ENCODE data around the gene SPDYE3. TPM values are rescaled to one million over a fixed set of nuclear protein-coding genes. Genes with fewer than 3 reads are reported as not detected.

Gene SPDYE3
- total RNA-seq, 1 donor from 2014 or later, result not detected

Other genes starting within 250 kb of the SPDYE3 start
- 12.4 TPM for gene ZNF3, start 226.0 kb upstream of the SPDYE3 start, total RNA-seq
- 95.0 TPM for gene COPS6, start 218.7 kb upstream of the SPDYE3 start, total RNA-seq
- gene MCM7, start 206.3 kb upstream of the SPDYE3 start, total RNA-seq, result 53.0 TPM
- gene AP4M1, start 206.1 kb upstream of the SPDYE3 start, total RNA-seq, result 15.1 TPM
- gene TAF6, start 188.3 kb upstream of the SPDYE3 start, total RNA-seq, result 23.3 TPM
- gene CNPY4, start 188.1 kb upstream of the SPDYE3 start, total RNA-seq, result 3.4 TPM
- 1.7 TPM for gene MBLAC1, start 180.7 kb upstream of the SPDYE3 start, total RNA-seq
- 71.1 TPM for gene LAMTOR4, start 158.8 kb upstream of the SPDYE3 start, total RNA-seq
- 16.3 TPM for gene TRAPPC14, start 149.0 kb upstream of the SPDYE3 start, total RNA-seq
- gene GAL3ST4, start 139.1 kb upstream of the SPDYE3 start, total RNA-seq, result 5.6 TPM
- gene GPC2, start 130.3 kb upstream of the SPDYE3 start, total RNA-seq, result 0.20 TPM
- 0.48 TPM for gene STAG3, start 129.8 kb upstream of the SPDYE3 start, total RNA-seq
- 0.36 TPM for gene PVRIG, start 87.8 kb upstream of the SPDYE3 start, total RNA-seq
- gene PILRB, start 50.4 kb downstream of the SPDYE3 start, total RNA-seq, result 15.0 TPM
- gene PILRA, start 65.8 kb downstream of the SPDYE3 start, total RNA-seq, result 2.7 TPM
- 1.4 TPM for gene ZCWPW1, start 121.0 kb downstream of the SPDYE3 start, total RNA-seq
- gene MEPCE, start 122.1 kb downstream of the SPDYE3 start, total RNA-seq, result 22.3 TPM
- 27.4 TPM for gene PPP1R35, start 128.8 kb downstream of the SPDYE3 start, total RNA-seq
- 0.24 TPM for gene SPACDR, start 156.6 kb downstream of the SPDYE3 start, total RNA-seq
- gene TSC22D4, start 171.5 kb downstream of the SPDYE3 start, total RNA-seq, result 31.1 TPM
- gene NYAP1, start 176.2 kb downstream of the SPDYE3 start, total RNA-seq, result 0.16 TPM
- gene AGFG2, start 231.5 kb downstream of the SPDYE3 start, total RNA-seq, result 19.5 TPM